Fibroblast of skin of right quadriceps (primary cell): ENCODE data around the gene MYH4.

Source experiments
- DNase-seq: peaks from one replicate; pipeline ENCODE4 v3.0.0-alpha.2; 2013

The MYH4 gene

GRCh38 chr17:10469459-10469858 lies at the start of gene MYH4:
Gene MYH4, minus strand, starts transcription at chr17:10469559. Its CDS starts 2,814 bp downstream, at chr17:10466745.
- no peak for DNase-seq

- no peak for DNase-seq
These were observed 49.1 kb upstream of the MYH4 start, which contains the start of gene MYH1 for GRCh38 chr17:10518271-10519037. Gene MYH1, minus strand, starts transcription at chr17:10518542. Its CDS starts 1,900 bp downstream, at chr17:10516642.

GRCh38 chr17:10516638-10517037 lies 47.3 kb upstream of the MYH4 start:
- DNase-seq, result no peak

GRCh38 chr17:10516065-10516464 lies 46.7 kb upstream of the MYH4 start:
- DNase-seq, result no peak

GRCh38 chr17:10513299-10514067 lies 44.1 kb upstream of the MYH4 start:
- no peak for DNase-seq

- DNase-seq, result no peak
These were observed 43.5 kb upstream of the MYH4 start for GRCh38 chr17:10512856-10513255.

GRCh38 chr17:10499950-10500349 lies 30.6 kb upstream of the MYH4 start:
- no peak for DNase-seq

GRCh38 chr17:10492004-10492403 lies 22.6 kb upstream of the MYH4 start:
- DNase-seq, result no peak

- DNase-seq, result no peak
These were observed 12.9 kb upstream of the MYH4 start for GRCh38 chr17:10482252-10482651.

- DNase-seq, result no peak
These were observed 8.3 kb upstream of the MYH4 start for GRCh38 chr17:10477701-10478100.

- DNase-seq, result peak; percentile 6
These were observed 5.2 kb upstream of the MYH4 start for GRCh38 chr17:10474536-10474935.

- DNase-seq, result peak; percentile 3
These were observed 2.5 kb upstream of the MYH4 start for GRCh38 chr17:10471858-10472257.

GRCh38 chr17:10463402-10463801 lies 6.0 kb downstream of the MYH4 start:
- DNase-seq, result no peak

GRCh38 chr17:10460062-10460461 lies 9.3 kb downstream of the MYH4 start:
- no peak for DNase-seq

- no peak for DNase-seq
These were observed 10.7 kb downstream of the MYH4 start for GRCh38 chr17:10458701-10459100.

- no peak for DNase-seq
These were observed 11.4 kb downstream of the MYH4 start for GRCh38 chr17:10457952-10458351.

- DNase-seq, result no peak
These were observed 22.1 kb downstream of the MYH4 start for GRCh38 chr17:10447026-10447931.

GRCh38 chr17:10439816-10440215 lies 29.5 kb downstream of the MYH4 start:
- peak; percentile 29 for DNase-seq

- no peak for DNase-seq
These were observed 34.3 kb downstream of the MYH4 start for GRCh38 chr17:10435096-10435495.

- peak; percentile 44 for DNase-seq
These were observed 39.8 kb downstream of the MYH4 start for GRCh38 chr17:10429421-10430045.

GRCh38 chr17:10428781-10429180 lies 40.6 kb downstream of the MYH4 start:
- no peak for DNase-seq

GRCh38 chr17:10421900-10422542 lies 47.3 kb downstream of the MYH4 start, which contains the start of gene MYH8:
Gene MYH8, minus strand, starts transcription at chr17:10421950. Its CDS starts 1,723 bp downstream, at chr17:10420227.
- DNase-seq, result no peak
